Stimulated activated CD4-positive, alpha-beta T cell treated with anti-CD3 and anti-CD28 coated beads, TNF-alpha, amount 100 ng/mL, for 24 hours (primary cell): ENCODE results near the gene LMX1B.

Source experiments
- DNase-seq, 3 experiments: peaks; one replicate each; pipeline ENCODE4 v3.0.0-alpha.2; 2020; ENCODE audit warnings: low read depth in 3 of 3

Gene LMX1B

DNA sequence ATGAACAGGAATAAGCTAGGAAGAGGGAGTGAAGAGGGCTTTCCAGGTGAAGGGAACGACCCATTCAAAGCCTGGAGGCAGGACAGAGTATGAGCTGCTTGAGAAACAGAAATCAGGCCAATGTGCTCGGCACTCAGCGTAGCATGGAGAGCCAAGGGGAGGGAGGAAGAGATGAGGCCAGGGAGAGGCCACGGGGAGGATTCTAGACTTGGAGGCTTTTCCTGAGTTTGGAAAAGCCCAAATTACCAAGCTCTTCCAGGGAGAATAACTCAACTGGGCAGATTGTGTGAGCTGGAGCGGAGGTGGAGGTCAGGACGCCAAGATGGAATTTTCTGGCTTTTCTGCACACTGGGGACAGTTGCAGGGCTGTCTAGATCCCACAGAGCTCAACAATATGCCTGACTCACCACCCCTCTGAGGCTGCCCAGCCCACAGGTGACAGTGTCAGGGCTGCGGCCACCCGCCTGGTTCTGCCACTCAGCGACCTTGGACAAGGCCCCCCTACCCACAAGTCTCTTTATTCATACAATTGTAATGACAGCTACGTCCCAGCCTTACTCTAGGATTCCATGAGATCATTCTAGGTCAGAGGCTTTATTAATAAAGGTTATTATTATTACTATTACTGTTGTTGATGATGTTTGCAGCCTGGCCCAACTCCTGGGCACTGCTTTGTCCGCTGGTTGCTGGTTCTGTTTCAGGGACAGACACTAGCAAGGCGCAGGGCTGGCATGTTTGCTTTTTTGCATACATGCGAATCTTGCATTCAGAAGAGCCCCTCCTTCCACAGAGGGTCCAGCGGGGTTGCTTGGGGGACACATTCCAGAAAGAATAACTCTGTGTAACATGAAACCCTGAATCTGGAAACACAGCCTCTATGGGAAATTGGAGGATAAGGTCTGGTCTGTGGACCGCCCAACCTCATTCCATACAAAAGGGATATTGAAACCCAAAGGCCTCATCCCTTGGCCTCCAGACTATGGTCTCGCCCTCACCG is 9.4 kb upstream of the LMX1B start:
- no peak for DNase-seq

DNA sequence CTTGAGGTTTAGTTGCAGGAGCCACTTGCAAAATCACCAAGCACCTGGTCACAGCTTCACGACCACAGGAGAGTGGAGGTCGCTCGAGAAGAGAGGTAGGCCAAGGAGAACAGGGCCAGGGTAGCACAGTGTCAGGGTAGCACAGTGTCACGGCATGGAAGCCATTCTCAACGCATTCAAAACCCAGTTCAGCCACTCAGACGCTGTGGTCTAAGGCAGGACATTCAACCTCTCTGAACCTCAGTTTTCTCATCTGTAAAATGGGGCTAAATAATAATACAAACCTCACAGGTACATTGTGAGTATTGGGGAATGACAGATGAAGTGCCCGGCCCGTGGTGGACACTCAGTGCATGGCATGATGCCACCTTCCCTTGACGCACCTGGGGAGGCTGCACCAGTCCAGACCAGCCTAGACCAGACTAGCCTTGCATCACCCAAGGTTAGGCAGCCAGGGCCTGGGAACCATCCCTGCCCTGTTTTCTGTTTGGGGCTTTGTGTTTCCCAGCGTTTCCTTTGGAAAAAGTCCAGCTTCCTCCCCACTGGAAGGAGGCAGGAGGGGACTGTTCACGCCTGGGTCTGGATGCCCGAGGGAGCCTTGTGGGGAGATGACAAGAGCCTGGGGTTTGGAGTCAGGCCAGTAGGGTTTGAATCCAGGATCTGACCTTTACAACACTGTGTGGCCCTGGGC is 7.8 kb upstream of the LMX1B start:
- DNase-seq: no peak

DNA sequence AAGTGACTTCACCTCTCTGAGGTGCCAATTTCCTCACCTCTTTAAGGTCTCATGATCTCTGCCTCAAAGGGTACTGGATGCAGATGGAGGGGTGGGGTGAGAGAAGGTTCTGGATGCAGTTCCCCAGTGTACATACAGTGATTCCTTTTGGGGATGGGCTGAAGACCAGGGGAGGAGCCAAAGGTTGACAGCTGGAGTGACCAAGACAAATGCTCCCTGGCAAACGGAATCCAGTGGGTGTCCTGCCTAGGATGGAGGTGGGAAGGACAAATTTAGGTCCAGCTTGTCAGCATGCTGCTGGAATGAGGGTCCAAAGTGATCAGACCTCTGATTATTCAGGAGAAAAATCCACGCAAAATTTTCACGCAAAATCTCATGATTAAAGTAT is 7.3 kb upstream of the LMX1B start:
- no peak for DNase-seq

DNA sequence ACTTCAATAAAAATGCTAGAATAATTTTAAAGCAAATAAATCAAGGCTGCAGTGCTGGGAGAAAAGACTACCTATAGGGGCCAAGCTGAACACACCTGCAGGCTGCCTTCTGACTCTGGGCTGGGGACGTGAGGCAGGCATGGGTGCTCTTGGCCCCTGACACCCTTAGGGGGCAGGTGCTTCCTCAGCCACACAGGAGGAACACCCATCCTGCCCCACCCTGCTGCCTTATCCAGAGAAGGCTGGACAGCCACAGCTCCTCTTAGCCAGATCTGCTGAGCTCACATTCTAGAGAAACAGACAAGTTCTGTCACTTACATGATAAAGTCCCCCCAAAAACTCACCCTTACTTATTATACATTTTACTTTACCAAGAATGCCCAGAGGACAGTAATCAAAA is 6.6 kb upstream of the LMX1B start:
- no peak for DNase-seq

DNA sequence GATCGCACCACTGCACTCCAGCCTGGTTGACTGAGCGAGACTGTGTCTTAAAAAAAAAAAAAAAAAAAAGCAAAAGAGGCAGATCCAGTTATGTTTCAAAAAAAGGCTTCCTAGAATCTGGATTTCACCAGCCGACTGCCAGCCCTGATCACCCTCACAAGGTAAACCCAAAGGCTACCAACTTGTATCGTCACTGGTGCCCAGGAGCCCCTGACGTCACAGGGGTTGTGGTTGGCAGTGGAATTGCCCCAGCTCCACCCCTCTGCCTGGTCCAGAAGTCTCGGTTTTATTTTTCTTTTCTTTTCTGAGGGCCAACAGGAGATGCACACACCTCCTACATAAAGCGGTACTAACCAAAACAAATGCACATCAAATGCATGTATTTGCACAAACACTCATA is 6.0 kb upstream of the LMX1B start:
- DNase-seq: no peak

DNA sequence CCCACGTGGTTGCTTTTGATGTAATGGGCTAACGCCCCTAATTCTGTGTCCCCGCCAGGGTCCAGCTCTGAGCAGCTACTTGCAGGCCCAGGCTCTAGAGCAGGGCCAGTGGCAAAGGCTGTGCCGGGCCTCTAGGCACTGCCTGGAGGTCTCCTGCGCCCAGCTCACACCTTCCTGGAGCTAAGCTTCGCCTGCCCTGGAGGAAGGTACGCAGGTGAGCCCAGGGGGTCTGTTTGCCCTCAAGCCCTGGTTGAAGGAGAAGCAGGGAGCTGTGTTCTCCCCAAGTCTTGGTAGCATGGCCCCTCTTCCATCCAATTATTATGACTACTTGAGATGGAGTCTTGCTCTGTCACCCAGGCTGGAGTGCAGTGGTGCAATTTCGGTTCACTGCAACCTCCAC is 5.2 kb upstream of the LMX1B start:
- DNase-seq: no peak

- no peak for DNase-seq
These were observed 4.5 kb upstream of the LMX1B start for GRCh38 chr9:126609191-126609590.

DNA sequence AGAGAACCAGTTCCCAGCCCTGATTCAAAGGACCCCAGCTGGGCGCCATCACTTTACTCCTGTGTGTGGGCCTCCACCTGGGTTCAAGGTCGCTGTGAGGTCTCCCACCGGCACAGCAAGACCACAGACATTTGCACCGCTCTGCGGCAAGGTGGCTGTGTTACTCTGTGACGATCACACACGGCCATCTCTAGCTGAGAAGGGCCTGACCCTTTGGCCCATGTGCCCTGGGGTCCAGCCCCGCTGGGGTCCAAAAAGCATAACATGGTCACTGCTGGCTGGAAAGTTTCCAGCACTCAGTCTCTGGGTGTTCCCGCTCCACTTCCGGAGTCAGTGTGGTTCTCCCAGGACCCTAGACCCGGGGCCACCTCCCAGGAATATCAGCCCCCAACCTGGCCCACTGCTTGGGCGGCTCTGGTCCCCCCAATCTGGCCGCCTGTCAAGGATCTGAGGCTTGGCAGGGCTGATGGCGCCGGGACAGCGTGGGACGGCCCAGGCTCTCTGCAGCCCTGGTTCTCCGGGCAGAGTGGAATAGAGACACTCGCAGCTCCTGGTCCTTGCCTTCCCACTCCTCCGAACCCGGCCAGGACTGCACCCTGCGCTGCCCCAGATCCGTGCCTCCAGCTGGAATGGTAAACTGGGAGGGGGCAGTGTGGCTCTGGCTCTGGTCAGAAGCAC is 3.9 kb upstream of the LMX1B start:
- no peak for DNase-seq

DNA sequence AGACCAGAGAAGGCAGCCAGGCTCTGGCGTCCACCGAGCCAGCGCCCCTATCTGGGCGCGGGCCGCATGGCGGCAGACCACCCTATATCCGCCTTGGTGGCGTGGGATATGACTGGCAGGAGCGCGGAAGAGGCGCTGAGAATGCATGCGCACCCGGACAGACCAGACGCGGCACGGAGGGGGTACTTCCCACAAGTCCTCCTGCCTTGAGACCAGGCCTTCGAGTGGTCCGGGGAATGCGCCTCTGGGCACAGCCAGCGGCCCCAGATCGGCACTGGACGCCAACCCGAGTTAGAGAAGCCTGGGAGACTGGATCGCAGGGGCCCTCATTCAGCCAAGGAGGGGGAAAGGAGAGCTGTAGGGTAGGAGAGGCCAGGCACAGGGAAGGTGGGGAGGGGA is 2.5 kb upstream of the LMX1B start:
- no peak for DNase-seq

- DNase-seq: peak; percentile 50 to 77 (median 52)
These were observed 2.0 kb upstream of the LMX1B start for GRCh38 chr9:126611592-126612325.

DNA sequence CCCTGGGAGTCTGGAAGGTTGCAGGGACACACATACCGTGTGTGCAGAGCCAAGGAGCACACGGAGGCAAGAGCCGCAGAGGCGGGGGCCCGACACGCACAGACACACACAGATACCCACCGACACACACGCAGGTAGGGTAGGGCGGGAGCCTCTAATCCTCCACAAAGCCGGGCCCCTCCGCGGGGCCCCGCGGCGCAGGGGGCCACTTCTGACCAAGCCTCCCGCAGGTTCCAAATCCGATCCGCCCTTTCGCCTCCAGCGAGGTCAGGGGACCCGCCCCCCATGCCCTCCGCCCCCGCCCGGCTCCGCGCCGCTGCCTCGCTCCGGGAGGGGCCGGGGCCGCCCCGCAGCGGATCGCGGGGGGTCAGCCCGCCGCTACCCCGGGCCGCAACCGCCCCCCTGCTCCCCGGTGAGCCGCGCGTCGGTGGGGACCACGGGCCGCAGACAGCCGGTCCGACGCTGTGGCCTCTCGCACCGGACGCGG is 1.4 kb upstream of the LMX1B start:
- DNase-seq: no peak

GRCh38 chr9:126612813-126613641 is 701 bp upstream of the LMX1B start:
- no peak for DNase-seq

GRCh38 chr9:126614088-126614454 is 343 bp downstream of the LMX1B start:
- DNase-seq: no peak

- no peak for DNase-seq
These were observed 922 bp downstream of the LMX1B start for GRCh38 chr9:126614455-126615244.

GRCh38 chr9:126615245-126615790 is 1.6 kb downstream of the LMX1B start:
- peak in 1 of 3 experiments; percentile 26 for DNase-seq

- no peak for DNase-seq
These were observed 2.2 kb downstream of the LMX1B start for GRCh38 chr9:126615791-126616447.

DNA sequence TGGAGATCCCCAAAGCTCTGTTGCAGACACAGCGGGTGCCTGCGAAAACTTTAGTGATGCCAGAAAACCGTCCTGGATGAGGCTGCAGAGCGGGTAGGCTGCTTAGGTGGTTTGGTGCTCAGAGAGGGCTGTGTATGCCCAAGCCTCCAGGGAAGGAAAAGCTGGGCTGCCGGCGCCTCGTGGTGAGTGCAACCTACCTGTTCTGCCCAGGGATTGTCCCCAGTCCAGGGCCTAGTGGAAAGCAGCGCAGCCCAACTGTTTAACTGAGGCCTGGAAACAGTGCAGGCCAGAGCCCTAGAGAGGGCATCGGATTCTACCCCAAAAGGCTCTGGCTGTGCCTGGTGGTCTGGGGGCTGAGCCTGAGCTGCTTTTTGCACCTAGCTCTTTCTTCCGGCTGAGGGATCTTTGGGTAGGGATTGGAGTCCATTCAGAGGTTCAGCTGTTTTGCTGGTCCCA is 2.8 kb downstream of the LMX1B start:
- no peak for DNase-seq

GRCh38 chr9:126617003-126617822 is 3.5 kb downstream of the LMX1B start:
- no peak for DNase-seq
